ENCODE results near the gene PRICKLE2. TPM values are rescaled to one million over a fixed set of nuclear protein-coding genes. Genes with fewer than 3 reads are reported as not detected.

The PRICKLE2 gene
- total RNA-seq, 1 experiment from 2014 or later, result 3.2 TPM

DNA sequence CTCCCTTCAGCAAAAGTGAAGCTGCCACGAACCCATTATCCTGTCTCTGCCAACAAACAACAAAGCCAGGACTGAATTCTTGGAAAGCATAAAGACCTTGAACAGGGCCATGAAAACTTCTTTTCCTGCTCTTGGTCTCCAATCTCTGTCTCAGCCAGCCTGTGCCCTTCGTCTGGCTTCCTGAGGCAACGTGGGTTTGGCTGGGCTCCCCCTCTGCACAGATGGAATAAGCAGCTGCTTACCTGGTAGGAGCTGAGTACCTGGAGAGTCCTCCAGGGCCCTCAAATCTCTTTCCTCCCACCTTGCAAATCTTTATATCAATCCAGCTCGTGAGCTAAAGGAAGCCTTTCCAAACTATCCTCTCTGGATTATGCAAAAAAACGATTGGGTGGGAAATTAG, 104.4 kb downstream of the PRICKLE2 start:
- Mint-ChIP-seq H3K27ac (peak overlapping the region in 1 of 3 experiments; percentile 83; a peak in 1 of 7 replicates), H3K4me3 (no peak overlapping the region), H3K27me3 (ENCODE audit: low read depth) (peaks cover 2% of the 10 kb centered on the region), H3K9me3 (peaks cover under 1 to 4% of the 10 kb centered on the region in 2 experiments; a peak in 2 of 5 replicates), H3K4me1 (peaks cover 0 to 2% of the 10 kb centered on the region in 2 experiments; a peak in 2 of 4 replicates), H3K36me3 (ENCODE audit: insufficient read depth in 1 of 3, low read depth in 3 of 3) (peaks cover 0 to 11% (median 6%) of the 10 kb centered on the region in 3 experiments; a peak in 5 of 7 replicates)
- Histone ChIP-seq H3K27ac (ENCODE audit: insufficient read length, low read depth, low read length) (no peak overlapping the region), H3K4ac (ENCODE audit: low read depth, low read length) (no peak overlapping the region), H2BK15ac (ENCODE audit: low read depth, low read length) (no peak overlapping the region), H4K8ac (replicated peaks; ENCODE audit: insufficient read length, low read depth, low read length) (no peak overlapping the region), H3K27me3 (ENCODE audit: insufficient read depth, low read length) (no peaks in the 10 kb centered on the region), H3K14ac (ENCODE audit: insufficient read depth, low read length) (no peak overlapping the region), H3K23me2 (ENCODE audit: insufficient read length, low read depth, low read length, poor library complexity, severe bottlenecking) (no peaks in the 10 kb centered on the region), H3K79me2 (ENCODE audit: insufficient read depth, low read length) (no peaks in the 10 kb centered on the region), H2BK5ac (ENCODE audit: insufficient read length, low read length) (no peak overlapping the region), H3K79me1 (ENCODE audit: insufficient read depth, low read depth, low read length, poor library complexity, severe bottlenecking) (no peaks in the 10 kb centered on the region), H3K23ac (ENCODE audit: insufficient read length, low read depth, low read length) (no peak overlapping the region), H3K9ac (ENCODE audit: extremely low read depth, insufficient read length, low read length) (no peak overlapping the region), H2BK12ac (ENCODE audit: insufficient read length, low read depth, low read length) (no peak overlapping the region), H3K18ac (ENCODE audit: insufficient read length, low read depth, low read length) (no peak overlapping the region), H3K56ac (ENCODE audit: insufficient read length, low read depth, low read length) (no peak overlapping the region), H4K20me1 (ENCODE audit: control insufficient read depth, insufficient read depth, insufficient read length) (no peaks in the 10 kb centered on the region), H2BK120ac (ENCODE audit: low read depth, low read length, poor library complexity, severe bottlenecking) (no peak overlapping the region), H2AFZ (ENCODE audit: low read length) (no peak overlapping the region), H3T11ph (ENCODE audit: low read length) (no peak overlapping the region), H4K5ac (ENCODE audit: insufficient read length, low read depth, low read length) (no peak overlapping the region), H4K91ac (ENCODE audit: insufficient read length, low read depth, low read length) (no peak overlapping the region), H2AK5ac (ENCODE audit: insufficient read length, low read length) (no peak overlapping the region), H3K4me1 (ENCODE audit: insufficient read depth, low read length) (no peaks in the 10 kb centered on the region), H2BK20ac (ENCODE audit: low read depth, low read length, poor library complexity, severe bottlenecking) (no peak overlapping the region), H3K4me2 (ENCODE audit: insufficient read depth, insufficient read length, low read length) (no peak overlapping the region), H3K9me3 (ENCODE audit: control insufficient read depth, low read depth, low read length) (no peaks in the 10 kb centered on the region)
- DNase-seq, result no peak
- no CpG with 5 or more reads among the region's 5 CpGs for WGBS (ENCODE audit: extremely low coverage, insufficient read length, low lambda C conversion rate)
- TF ChIP-seq, protein P1, sequence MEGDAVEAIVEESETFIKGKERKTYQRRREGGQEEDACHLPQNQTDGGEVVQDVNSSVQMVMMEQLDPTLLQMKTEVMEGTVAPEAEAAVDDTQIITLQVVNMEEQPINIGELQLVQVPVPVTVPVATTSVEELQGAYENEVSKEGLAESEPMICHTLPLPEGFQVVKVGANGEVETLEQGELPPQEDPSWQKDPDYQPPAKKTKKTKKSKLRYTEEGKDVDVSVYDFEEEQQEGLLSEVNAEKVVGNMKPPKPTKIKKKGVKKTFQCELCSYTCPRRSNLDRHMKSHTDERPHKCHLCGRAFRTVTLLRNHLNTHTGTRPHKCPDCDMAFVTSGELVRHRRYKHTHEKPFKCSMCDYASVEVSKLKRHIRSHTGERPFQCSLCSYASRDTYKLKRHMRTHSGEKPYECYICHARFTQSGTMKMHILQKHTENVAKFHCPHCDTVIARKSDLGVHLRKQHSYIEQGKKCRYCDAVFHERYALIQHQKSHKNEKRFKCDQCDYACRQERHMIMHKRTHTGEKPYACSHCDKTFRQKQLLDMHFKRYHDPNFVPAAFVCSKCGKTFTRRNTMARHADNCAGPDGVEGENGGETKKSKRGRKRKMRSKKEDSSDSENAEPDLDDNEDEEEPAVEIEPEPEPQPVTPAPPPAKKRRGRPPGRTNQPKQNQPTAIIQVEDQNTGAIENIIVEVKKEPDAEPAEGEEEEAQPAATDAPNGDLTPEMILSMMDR (conservative IDR thresholded peaks at IDR 0.05), result no peak
